ENCODE measurements around the gene NHERF2.

NHERF2 gene

GRCh38 chr16:2016407-2016922, 10.2 kb upstream of the NHERF2 start:
- TF ChIP-seq CTCF (conservative IDR thresholded peaks at IDR 0.05; ENCODE audit: low read length), result peak; percentile 31
- H3K4me3 ChIP-seq (ENCODE audit: low read length), result no peak overlapping the region
- no peak for DNase-seq (ENCODE audit: low read depth)

GRCh38 chr16:2019518-2019920, 7.2 kb upstream of the NHERF2 start, which contains the start of gene NPW:
Gene NPW, plus strand, starts transcription at chr16:2019785.
- no peak for DNase-seq (ENCODE audit: low read depth)
- H3K4me3 ChIP-seq (ENCODE audit: low read length), result no peak within 1 kb of the TSS
- TF ChIP-seq CTCF (conservative IDR thresholded peaks at IDR 0.05; ENCODE audit: low read length), result no peak

- no peak for DNase-seq (ENCODE audit: low read depth)
- TF ChIP-seq CTCF (conservative IDR thresholded peaks at IDR 0.05; ENCODE audit: low read length), result no peak
- H3K4me3 ChIP-seq (ENCODE audit: low read length), result no peak overlapping the region
Measured at GRCh38 chr16:2019921-2020831, 6.5 kb upstream of the NHERF2 start.

- no peak for TF ChIP-seq CTCF (conservative IDR thresholded peaks at IDR 0.05; ENCODE audit: low read length)
- DNase-seq (ENCODE audit: low read depth), result peak; percentile 32
- H3K4me3 ChIP-seq (ENCODE audit: low read length), result peak overlapping the region; percentile 49
Measured at GRCh38 chr16:2022723-2023091, 4.0 kb upstream of the NHERF2 start.

- peak overlapping the region; percentile 49 for H3K4me3 ChIP-seq (ENCODE audit: low read length)
- peak; percentile 77 for DNase-seq (ENCODE audit: low read depth)
- peak; percentile 86 for TF ChIP-seq CTCF (conservative IDR thresholded peaks at IDR 0.05; ENCODE audit: low read length)
Measured at GRCh38 chr16:2023092-2024031, 3.3 kb upstream of the NHERF2 start.

- no peak for DNase-seq (ENCODE audit: low read depth)
- no peak for TF ChIP-seq CTCF (conservative IDR thresholded peaks at IDR 0.05; ENCODE audit: low read length)
- H3K4me3 ChIP-seq (ENCODE audit: low read length), result no peak overlapping the region
Measured at GRCh38 chr16:2024032-2024420, 2.7 kb upstream of the NHERF2 start.

Measured in AG10803 (cell line).